Left renal pelvis (tissue), 4 donors: ENCODE measurements around the gene ZNF678. TPM values are rescaled to one million over a fixed set of nuclear protein-coding genes. Genes with fewer than 3 reads are reported as not detected.
"Not testable (repeated sequence)": the region's sequence is repeated elsewhere in the genome, so short reads cannot be mapped to it uniquely, and the experiment has no call there.

ENCODE experiments used
- DNase-seq, 4 donors: peaks; one replicate each; pipeline ENCODE4 v3.0.0-alpha.2; 2013; ENCODE audit warnings: low read depth in 4 of 4, low spot score in 3 of 4
- polyA plus RNA-seq, 4 donors: library from polyadenylated mRNA; unstranded; fragments of 120-200 nt; gene quantifications; one replicate each; pipeline ENCODE4 v1.2.1, GENCODE V29; 2013; ENCODE audit not compliant: insufficient read length in 4 of 4

ZNF678 gene
- polyA plus RNA-seq, 4 donors = 13.8 to 20.4 (median 15.7) TPM

DNA sequence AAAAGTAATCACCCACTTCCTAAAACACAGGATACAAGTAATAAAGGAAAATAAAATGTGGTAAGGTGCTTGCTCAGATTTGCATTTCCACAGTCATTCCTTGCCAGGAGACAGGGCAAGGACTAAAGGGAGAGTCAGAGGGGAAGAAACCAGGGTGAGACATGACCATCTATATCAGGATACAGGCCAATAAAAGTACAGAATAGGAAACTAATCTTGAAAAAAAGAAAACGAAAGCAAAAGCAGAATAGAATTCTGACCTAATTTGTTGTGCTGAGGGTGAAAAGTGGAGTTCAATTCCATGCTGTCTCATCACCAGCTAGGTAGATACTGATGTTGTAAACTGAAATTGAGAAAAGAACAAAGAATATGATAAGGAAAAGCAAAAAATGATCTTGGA is 144.5 kb downstream of the ZNF678 start:
- no peak for DNase-seq

DNA sequence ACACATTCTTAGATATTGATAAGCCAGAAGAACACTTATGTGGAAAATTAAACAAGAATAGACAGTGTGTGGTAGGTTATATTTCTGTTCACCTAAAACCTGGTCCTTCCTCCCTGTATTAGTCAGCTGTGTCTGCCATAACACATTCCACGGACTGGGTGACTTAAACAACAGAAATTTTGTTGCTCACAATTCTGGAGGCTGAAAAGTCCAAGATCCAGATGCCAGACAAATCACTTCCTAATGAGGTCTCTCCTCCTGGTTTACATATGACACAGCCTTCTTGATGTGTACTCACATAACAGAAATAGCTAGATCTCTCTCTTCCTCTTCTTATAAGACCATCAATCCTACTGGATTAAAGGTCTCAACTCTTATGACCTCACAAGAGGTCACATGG is 146.1 kb downstream of the ZNF678 start:
- no peak for DNase-seq

DNA sequence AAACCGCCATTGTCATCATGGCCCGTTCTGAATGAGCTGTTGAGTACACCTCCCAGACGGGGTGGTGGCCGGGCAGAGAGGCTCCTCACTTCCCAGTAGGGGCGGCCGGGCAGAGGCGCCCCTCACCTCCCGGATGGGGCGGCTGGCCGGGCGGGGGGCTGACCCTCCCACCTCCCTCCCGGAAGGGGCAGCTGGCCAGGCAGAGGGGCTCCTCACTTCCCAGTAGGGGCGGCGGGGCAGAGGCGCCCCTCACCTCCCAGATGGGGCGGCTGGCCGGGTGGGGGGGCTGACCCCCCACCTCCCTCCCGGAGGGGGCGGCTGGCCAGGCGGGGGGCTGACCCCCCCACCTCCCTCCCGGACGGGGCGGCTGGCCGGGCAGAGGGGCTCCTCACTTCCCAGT is 147.1 kb downstream of the ZNF678 start:
- DNase-seq = not testable (repeated sequence)

DNA sequence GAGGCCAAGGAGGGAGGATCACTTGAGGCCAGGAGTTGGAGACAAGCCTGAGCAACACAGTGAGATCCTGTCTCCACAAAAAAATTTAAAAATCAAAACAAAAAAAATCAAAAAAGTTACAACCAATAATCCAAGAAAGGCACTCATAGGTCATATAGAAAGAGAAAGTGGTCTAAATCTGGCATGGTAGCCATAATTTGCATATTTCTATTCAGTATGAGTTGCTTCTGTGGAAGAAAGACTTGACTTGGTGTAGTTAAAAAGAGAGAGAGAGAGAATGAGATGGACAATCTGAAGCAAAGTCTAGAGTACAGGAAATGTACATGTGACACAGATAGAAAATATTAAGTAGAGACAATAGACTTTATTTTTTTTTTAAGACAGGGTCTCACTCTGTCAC is 149.3 kb downstream of the ZNF678 start:
- no peak for DNase-seq

DNA sequence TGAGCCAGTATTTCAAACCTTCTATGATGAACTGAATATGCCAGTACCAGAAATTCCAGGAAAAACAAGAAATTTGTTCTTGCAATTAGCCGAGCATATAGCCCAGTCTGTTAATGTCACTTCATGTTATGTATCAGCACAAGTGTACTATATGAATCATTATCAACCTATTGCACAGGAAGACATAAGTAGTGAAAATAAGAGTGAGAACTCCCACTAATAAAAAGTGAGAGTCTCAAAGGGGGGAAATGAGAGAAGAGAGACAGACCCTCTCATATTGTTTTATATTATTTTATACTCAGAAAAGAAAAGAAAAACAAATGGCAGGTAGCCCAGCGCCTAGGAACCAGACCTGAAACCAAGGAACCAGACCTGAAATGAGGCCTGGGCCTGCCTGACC is 155.6 kb downstream of the ZNF678 start:
- no peak for DNase-seq

DNA sequence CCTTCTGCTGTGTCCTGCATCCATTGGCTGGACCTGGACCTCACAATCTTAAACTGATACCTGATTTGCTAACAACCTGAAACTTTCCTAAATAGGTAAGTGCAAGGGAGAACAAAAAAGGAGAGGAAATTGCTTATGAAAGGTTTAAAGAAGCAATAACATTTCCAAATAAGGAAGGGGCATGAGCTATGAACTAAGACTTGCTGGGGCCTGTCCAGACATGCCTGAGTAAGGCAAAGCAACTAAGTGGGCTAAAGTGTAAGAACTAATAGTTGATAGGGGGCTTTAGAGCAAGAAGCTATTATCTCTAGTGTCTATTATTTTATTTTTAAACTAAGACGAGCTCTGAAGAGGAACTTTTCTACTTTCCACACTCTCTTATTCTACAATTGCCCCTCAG is 160.1 kb downstream of the ZNF678 start:
- no peak for DNase-seq

DNA sequence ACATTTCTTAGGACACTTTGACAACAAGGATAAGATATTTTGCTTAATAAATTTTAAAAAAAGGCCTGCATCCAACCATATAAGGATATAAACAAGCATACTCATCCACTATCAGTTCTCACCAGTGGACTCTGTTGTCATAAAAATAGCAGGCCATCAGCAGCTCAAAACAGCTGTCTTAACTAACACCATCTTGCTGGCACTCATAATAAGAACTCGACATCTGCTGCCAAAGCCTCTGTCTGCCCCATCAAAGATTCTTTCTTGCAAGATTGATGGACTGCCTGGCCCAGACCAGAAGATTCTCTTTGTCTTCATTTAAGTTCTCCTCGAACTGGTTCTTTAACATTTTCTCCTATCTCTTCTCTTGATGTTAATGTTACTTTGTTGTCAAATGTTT is 161.7 kb downstream of the ZNF678 start:
- DNase-seq = no peak

DNA sequence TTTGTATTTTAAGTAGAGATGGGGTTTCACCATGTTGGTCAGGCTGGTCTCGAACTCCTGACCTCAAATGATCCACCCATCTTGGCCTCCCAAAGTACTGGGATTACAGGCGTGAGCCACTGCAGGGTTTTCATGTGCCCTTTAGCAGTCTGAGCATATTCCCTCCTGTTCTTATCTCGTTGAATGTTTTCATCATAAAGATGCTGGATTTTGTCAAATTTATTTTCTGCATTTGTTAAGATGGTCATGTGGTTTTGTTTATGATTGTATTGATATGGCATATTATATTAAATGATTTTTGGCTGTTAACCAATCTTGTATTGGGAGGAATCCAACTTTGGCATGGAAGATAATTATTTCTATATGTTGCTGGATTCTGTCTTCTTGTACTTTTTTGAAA is 163.0 kb downstream of the ZNF678 start:
- no peak for DNase-seq

Other genes starting within 250 kb of the ZNF678 start
- gene CDC42BPA, start 245.1 kb upstream of the ZNF678 start, polyA plus RNA-seq = 10 to 100 TPM; 36.1 to 45.4 (median 42.9) TPM
- 10 to 100 TPM; 14.3 to 17.1 (median 16.0) TPM for gene JMJD4, start 171.7 kb downstream of the ZNF678 start, polyA plus RNA-seq
- 10 to 100 TPM; 30.3 to 45.0 (median 43.2) TPM for gene SNAP47, start 171.9 kb downstream of the ZNF678 start, polyA plus RNA-seq